ENCODE measurements around the gene VSIG4.
A peak's percentile ranks its signal among the peaks of the same experiment; 100 is the strongest.

VSIG4 gene

DNA sequence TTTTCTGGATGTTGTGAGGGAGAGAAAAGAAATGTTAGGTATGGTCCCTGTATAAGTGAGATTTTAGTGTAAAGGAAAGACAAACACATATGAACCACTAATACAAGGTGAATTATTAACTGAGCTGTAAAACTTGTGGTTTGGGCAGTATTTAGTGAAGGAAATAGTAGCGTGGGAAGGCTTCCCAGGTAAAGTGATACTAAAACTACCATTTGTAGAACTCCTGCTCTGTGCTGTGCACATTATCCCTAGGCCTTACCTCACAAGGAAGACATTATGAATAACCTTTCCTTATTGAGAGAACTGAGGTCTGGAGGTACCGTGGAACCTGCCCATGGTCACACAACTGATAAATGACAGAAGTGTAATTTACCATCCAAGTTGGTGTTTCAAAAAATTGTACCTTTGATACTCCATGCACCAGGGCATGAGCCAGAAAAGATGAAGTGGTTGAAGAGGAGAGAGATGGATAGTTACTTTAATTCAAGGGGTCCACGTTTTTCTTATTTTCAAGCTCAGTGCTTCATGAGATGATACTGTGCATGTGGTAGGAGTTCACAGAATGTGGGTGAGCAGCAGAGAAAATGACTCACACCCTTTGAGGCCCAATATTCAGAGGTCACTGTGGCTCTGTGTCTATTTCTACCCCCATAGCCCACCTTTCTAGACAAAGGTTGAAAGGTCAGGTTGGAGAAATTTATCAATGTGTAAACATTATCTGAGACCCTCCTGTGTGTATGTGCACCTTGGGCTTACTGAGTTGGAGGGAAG is 2.6 kb upstream of the VSIG4 start:
- in situ Hi-C loops (cut with MboI; ENCODE audit: low sequenced_read_pairs) = no loop called here
- H3K4me3 ChIP-seq = no peak overlapping the region
- DNase-seq (ENCODE audit: low spot score in 2 of 2) = no peak
- no peaks in the 10 kb centered on the region for H3K36me3 ChIP-seq (replicated peaks)
- no peaks in the 10 kb centered on the region for H3K9me3 ChIP-seq
- no peaks in the 10 kb centered on the region for H3K4me1 ChIP-seq
- H3K27me3 ChIP-seq (ENCODE audit: low read depth) = no peaks in the 10 kb centered on the region

DNA sequence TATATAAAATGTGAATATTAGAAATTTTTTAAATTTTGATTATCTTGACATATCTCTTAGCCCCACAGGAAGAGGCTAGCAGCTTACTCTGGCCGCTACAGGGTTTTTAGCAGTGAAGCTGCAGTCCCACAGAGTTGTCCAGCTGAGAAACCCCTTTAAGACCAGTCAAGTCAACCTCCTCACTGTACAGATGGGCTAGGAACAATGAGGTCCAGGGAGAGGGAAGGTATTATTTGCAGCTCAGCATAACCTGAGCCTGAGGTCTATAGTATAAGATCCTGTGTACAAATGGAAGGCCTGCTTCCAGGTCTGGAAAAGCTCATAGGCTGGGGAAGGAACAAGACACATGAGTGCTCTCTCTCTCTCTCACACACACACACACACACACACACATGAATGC is 1.8 kb downstream of the VSIG4 start:
- Histone ChIP-seq H3K36me3 (replicated peaks) (no peaks in the 10 kb centered on the region), H3K27me3 (ENCODE audit: low read depth) (no peaks in the 10 kb centered on the region), H3K4me3 (no peak overlapping the region), H3K9me3 (no peaks in the 10 kb centered on the region), H3K4me1 (no peaks in the 10 kb centered on the region)
- DNase-seq (ENCODE audit: low spot score in 2 of 2) = no peak
- in situ Hi-C loops (cut with MboI; ENCODE audit: low sequenced_read_pairs) = no loop called here

DNA sequence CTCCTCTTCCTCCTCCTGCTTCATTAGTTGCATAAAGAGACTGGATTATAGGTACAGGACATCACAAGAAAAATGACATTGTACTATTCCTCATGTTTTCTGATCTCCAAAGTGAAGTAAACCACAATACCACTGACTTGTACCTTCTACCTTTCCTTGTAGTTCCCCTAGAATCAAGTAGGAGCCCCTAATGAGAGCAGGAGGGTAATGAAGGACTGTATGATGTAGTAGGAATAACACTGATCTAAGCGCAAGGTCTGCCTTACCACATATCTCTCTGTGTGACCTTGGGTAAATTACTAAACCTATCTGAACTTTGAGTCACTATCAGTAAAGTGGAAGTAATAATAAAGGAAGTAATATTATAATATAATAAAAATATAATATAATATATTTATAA is 3.6 kb downstream of the VSIG4 start:
- DNase-seq (ENCODE audit: low spot score in 2 of 2) = no peak
- Histone ChIP-seq H3K4me1 (no peaks in the 10 kb centered on the region), H3K4me3 (no peak overlapping the region), H3K9me3 (no peaks in the 10 kb centered on the region), H3K36me3 (replicated peaks) (no peaks in the 10 kb centered on the region), H3K27me3 (ENCODE audit: low read depth) (no peaks in the 10 kb centered on the region)
- in situ Hi-C loops (cut with MboI; ENCODE audit: low sequenced_read_pairs) = no loop called here

DNA sequence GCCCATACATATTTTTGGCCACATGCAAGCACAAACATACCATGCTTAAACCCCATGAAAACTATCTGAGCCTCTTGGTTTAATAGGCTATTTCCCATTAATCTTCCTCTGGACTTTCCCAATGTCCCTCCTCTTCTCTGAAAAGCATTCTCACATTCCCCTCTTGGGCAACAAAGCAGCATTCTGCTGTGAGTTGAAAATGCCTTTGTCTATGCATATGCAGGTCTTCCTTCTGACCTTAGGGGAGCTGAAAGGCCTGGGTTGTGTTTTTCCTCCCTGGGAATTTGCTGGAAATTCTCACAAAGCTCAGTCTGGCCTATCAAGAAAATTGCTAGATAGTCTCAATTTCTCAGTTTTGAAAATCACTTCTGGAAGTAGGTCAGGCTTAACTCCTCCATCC is 4.2 kb downstream of the VSIG4 start:
- Histone ChIP-seq H3K4me3 (no peak overlapping the region), H3K27me3 (ENCODE audit: low read depth) (no peaks in the 10 kb centered on the region), H3K9me3 (no peaks in the 10 kb centered on the region), H3K36me3 (replicated peaks) (no peaks in the 10 kb centered on the region), H3K4me1 (no peaks in the 10 kb centered on the region)
- in situ Hi-C loops (cut with MboI; ENCODE audit: low sequenced_read_pairs) = no loop called here
- DNase-seq (ENCODE audit: low spot score in 2 of 2) = no peak

DNA sequence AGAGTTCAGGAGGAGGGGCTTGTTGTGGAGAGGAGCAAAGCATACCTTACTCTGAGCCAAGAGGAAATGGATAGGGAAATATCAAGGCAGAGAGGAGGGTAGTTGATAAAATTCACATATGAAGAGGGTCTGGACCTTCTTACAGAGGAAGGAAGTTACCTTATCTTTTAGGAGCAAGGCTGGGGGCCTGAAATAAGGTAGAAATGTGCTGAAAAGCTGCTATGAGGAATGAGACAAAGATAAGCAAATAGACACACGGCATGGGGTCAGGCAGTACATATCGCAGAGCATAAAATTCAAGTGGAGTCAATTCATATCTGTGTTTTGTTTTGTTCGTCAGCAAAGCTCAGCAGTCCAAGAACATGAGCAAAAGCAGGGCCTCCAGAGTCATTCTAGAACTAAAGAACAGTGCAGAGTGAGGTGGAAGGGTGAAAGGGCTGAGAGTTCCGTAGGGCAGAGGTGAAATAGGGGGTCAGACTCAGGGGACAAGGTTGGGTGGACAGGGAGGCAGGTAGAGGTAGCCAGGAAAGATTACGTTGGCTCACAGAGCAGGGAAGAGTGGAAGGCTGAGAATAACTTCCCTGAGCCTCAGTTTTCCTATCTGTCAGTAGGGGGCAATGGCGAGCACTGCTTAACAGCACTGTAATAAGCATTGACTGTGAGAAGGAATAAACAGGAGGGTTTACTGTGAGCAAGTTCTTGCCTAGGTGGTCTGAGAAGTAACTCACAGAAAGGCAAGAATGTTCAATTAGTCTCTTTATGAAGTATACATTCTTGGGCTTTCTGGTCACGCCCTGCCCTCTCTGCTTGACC is 9.2 kb downstream of the VSIG4 start:
- no peak overlapping the region for H3K4me3 ChIP-seq
- no peaks in the 10 kb centered on the region for H3K9me3 ChIP-seq
- in situ Hi-C loops (cut with MboI; ENCODE audit: low sequenced_read_pairs) = no loop called here
- no peaks in the 10 kb centered on the region for H3K4me1 ChIP-seq
- H3K27me3 ChIP-seq (ENCODE audit: low read depth) = no peaks in the 10 kb centered on the region
- DNase-seq (ENCODE audit: low spot score in 2 of 2) = peak in 1 of 2 experiments; percentile 34
- no peaks in the 10 kb centered on the region for H3K36me3 ChIP-seq (replicated peaks)

DNA sequence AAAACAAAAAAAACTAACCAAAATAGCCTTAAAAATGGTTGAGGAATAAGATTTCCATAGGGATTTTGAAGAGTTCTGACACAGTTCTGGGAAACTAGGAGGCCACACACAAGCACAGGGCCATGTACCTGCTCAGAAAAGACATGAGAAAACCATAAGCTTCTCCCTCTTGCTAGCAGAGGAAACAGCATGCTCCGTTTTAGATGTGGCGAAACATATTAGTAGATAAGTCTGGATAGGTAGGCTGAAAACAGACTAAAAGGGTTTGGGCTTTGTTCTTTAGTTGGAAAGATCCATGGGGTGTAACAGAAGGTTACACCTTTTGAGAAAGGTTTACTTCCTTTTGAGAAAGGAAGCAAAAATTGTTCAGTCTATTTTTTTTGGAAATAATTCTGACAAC is 10.9 kb downstream of the VSIG4 start:
- Histone ChIP-seq H3K9me3 (no peaks in the 10 kb centered on the region), H3K4me3 (no peak overlapping the region), H3K4me1 (no peaks in the 10 kb centered on the region), H3K36me3 (replicated peaks) (no peaks in the 10 kb centered on the region), H3K27me3 (ENCODE audit: low read depth) (no peaks in the 10 kb centered on the region)
- no peak for DNase-seq (ENCODE audit: low spot score in 2 of 2)
- in situ Hi-C loops (cut with MboI; ENCODE audit: low sequenced_read_pairs) = no loop called here

DNA sequence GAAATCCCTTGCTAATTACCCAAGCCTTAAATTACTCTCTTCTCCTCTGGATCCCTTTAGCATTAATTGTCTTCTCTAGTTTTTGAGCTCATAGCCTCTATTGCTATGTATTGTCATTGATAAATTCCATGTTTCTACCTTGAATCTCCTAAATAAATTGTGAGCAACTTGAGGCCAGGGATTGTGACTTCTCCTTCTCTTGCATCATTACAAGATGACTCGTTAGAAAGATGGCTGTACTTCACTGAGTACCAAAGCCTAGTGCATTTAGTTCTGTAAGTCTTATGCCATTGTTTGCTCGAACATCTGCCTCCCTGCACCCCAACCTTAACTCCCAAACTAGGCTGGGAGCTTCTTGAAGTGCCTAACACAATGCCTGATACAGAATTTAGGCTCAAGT is 15.3 kb downstream of the VSIG4 start:
- Histone ChIP-seq H3K27me3 (ENCODE audit: low read depth) (no peaks in the 10 kb centered on the region), H3K4me3 (no peak overlapping the region), H3K4me1 (no peaks in the 10 kb centered on the region), H3K36me3 (replicated peaks) (no peaks in the 10 kb centered on the region), H3K9me3 (no peaks in the 10 kb centered on the region)
- in situ Hi-C loops (cut with MboI; ENCODE audit: low sequenced_read_pairs) = no loop called here
- no peak for DNase-seq (ENCODE audit: low spot score in 2 of 2)

DNA sequence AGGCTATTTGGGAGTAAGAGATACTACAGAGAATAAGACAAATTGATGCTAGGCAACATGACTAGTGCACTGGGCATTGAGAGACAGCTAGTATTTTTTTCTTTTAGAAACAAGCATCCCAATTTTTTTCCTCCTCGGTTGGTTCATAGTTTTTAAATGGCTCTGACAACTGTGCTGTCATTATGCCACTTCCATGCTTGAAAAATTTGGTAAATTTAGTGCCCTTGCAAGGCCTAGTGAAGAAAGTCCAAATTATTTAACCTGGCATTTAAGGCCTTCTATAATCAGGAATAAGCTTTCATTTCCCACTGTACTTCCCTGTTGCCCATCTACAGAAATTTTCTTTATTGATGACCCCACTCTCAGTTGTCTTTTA is 15.8 kb downstream of the VSIG4 start:
- Histone ChIP-seq H3K4me3 (no peak overlapping the region), H3K27me3 (ENCODE audit: low read depth) (no peaks in the 10 kb centered on the region), H3K4me1 (no peaks in the 10 kb centered on the region), H3K9me3 (no peaks in the 10 kb centered on the region), H3K36me3 (replicated peaks) (no peaks in the 10 kb centered on the region)
- DNase-seq (ENCODE audit: low spot score in 2 of 2) = no peak
- in situ Hi-C loops (cut with MboI; ENCODE audit: low sequenced_read_pairs) = no loop called here

DNA sequence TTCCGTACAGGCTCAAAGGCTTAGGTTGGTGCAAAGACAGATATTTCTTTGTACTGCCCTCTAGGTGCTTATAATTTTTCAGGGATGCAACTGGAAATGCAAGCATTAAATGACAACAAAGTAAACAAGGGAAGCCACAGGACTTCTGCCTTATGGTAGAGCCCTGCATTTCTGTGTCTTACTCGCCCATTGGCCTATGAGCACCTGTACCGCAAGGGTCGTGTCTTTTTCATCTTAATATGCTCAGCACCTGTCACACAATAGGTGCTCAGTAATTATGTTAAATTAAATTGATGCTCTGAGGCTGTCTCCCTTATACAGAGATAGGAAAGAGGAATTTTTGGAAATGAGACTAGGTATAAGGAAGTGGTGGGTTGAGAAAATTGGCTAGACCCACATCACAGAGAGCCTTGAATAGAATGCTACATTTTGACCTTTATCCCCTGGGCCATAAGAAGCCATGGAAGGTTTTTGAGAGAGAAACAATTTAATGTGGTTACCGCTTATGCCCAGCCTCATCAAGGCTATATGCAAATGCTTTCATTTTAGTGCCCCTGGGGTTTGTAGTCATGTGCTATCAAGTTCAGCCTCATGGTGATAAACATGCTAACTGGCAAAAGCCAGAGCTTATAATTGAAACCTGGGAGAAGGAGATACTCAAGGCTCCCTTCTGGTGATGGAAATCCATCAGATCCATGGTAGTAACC is 16.3 kb downstream of the VSIG4 start:
- H3K9me3 ChIP-seq = no peaks in the 10 kb centered on the region
- no peaks in the 10 kb centered on the region for H3K27me3 ChIP-seq (ENCODE audit: low read depth)
- in situ Hi-C loops (cut with MboI; ENCODE audit: low sequenced_read_pairs) = no loop called here

DNA sequence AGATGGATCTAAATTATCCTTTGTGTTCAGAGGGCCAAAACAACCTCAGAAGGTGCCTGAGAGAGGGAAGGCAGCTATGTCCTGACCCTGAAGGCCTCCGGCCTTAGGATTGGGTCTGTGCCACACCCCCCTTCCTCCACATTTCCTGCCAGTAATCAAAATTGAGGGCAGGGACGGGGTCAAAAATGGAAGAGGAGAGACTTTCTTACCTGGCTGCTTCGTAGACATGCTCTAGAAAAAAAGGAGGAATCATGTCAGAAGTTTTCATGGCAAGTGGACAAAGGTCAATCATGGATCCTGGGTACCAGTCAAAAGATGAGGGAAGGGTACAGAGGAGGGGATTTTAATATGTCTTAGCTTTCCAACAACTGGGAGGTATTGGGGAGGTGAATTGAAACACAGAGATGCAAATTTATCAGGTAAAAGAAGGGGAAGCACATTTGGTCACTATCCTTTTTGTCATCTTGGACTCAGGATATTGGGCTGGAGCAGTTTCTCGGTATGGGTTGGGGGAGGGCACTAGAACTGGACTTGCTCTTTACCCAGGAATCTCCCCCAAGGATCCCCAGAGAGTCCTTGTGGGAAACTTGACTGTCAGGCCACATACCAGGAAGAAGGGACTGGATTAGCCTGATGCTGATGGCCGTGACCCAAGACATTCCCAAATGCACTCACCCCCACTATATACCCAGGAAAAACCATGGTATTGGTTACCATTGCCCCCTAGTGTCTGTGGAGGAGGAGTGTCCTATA is 17.1 kb downstream of the VSIG4 start:
- Histone ChIP-seq H3K4me3 (no peak overlapping the region), H3K27me3 (ENCODE audit: low read depth) (no peaks in the 10 kb centered on the region), H3K36me3 (replicated peaks) (no peaks in the 10 kb centered on the region), H3K4me1 (no peaks in the 10 kb centered on the region), H3K9me3 (no peaks in the 10 kb centered on the region)
- DNase-seq (ENCODE audit: low spot score in 2 of 2) = no peak
- in situ Hi-C loops (cut with MboI; ENCODE audit: low sequenced_read_pairs) = no loop called here

More for the DNA sequence above, 16.3 kb downstream of the VSIG4 start:
- Histone ChIP-seq H3K4me3 (no peak overlapping the region), H3K4me1 (no peaks in the 10 kb centered on the region), H3K36me3 (replicated peaks) (no peaks in the 10 kb centered on the region)
- DNase-seq (ENCODE audit: low spot score in 2 of 2) = no peak

DNA sequence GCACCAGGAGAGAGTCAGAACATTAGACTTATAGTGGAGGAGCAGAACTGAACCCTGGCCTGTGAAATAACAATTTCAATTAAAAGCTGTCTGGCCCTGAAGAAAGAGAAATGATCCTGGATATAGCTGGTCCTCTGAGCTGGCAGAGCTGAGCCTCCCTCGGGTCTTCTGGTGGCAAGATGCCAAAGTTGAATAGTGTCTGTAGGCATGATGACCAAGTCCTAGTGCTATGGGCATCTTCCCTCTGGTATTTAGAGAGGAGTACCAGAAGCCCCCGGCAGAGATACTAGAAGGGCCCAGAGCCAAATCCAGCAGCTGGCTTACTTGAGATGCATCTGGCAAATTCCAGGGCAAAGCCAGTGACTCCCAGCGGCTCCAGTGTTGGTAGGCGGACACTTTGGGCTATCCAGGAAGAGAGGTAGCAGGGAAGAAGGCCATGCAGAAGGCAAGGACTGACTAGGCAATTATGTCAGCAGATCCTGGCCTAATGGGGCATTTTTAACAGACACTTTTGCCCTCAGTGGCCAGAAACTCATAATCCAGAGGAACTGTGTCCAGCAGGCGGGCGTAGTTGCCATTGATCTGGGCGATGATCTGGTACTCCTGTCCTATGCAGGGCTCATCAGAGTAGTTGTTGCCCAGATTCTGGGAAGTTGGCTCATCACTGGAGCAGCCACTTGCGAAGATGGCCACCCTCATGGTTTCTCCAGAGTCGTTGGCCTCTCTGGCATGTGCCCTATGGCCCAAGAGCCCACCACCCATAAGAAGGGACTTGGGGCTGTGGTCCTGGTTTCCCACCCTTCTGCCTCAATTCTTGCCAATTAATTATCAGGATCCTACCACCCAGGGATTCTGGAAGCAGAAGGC is 17.9 kb downstream of the VSIG4 start:
- Histone ChIP-seq H3K9me3 (no peaks in the 10 kb centered on the region), H3K27me3 (ENCODE audit: low read depth) (no peaks in the 10 kb centered on the region), H3K36me3 (replicated peaks) (no peaks in the 10 kb centered on the region), H3K4me1 (no peaks in the 10 kb centered on the region), H3K4me3 (no peak overlapping the region)
- in situ Hi-C loops (cut with MboI; ENCODE audit: low sequenced_read_pairs) = no loop called here
- no peak for DNase-seq (ENCODE audit: low spot score in 2 of 2)

DNA sequence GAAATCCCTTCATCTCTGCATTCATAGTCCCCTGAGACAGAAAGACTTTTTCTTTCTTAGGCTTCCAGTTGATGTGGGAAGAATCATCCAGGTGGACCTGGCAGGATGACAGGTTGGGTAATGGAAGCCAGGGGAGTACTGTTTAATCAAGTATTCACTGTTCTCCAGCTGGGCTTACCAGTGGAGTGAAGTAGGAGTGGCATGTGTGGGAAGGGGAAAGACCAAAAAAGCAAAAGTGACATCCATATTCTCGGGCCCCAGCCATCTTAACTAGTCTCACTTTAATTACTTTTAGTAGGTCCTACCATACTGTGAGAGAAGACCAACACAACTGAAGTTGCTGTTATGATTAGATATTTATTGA is 18.5 kb downstream of the VSIG4 start:
- H3K9me3 ChIP-seq = no peaks in the 10 kb centered on the region
- H3K27me3 ChIP-seq (ENCODE audit: low read depth) = no peaks in the 10 kb centered on the region
- H3K4me3 ChIP-seq = no peak overlapping the region
- H3K4me1 ChIP-seq = no peaks in the 10 kb centered on the region
- in situ Hi-C loops (cut with MboI; ENCODE audit: low sequenced_read_pairs) = no loop called here
- no peaks in the 10 kb centered on the region for H3K36me3 ChIP-seq (replicated peaks)
- DNase-seq (ENCODE audit: low spot score in 2 of 2) = no peak
